Endothelial cell of umbilical vein (primary cell): ENCODE data around the gene ARHGAP42.
"Not testable (repeated sequence)": the region's sequence is repeated elsewhere in the genome, so short reads cannot be mapped to it uniquely, and the experiment has no call there.

Experiments used
- CTCF ChIP-seq, 2 donors: IDR thresholded peaks; 1 replicate in 1 of 2; 2 replicates in 1 of 2; pipeline ENCODE4 v1.5.1; 2011; ENCODE audit warnings: low read length in 2 of 2, mild to moderate bottlenecking in 2 of 2, moderate library complexity in 2 of 2, control low read depth in 1 of 2, inconsistent platforms in 1 of 2, low read depth in 1 of 2; ENCODE audit not compliant: insufficient read depth in 1 of 2; ENCODE audit errors: extremely low read depth in 1 of 2
- EZH2 ChIP-seq: IDR thresholded peaks from 2 replicates; pipeline ENCODE4 v1.6.1; 2012; ENCODE audit warnings: borderline replicate concordance, low read depth, mild to moderate bottlenecking, moderate library complexity, low read length, inconsistent platforms; ENCODE audit not compliant: severe bottlenecking
- MAX ChIP-seq: IDR thresholded peaks from 2 replicates; pipeline ENCODE4 v1.6.1; 2011; ENCODE audit not compliant: insufficient read depth, insufficient read length
- MYC ChIP-seq: IDR thresholded peaks from one replicate; pipeline ENCODE4 v1.6.1; 2011; ENCODE audit warnings: mild to moderate bottlenecking, low read depth, low read length
- POLR2A ChIP-seq: IDR thresholded peaks from 2 replicates; pipeline ENCODE4 v1.6.1; 2012; ENCODE audit warnings: low read depth, mild to moderate bottlenecking, control low read depth, low read length
- POLR2AphosphoS5 ChIP-seq: IDR thresholded peaks from 2 replicates; pipeline ENCODE4 v1.6.1; 2012; ENCODE audit warnings: low read depth, mild to moderate bottlenecking, control low read depth, low read length, moderate library complexity; ENCODE audit not compliant: insufficient read depth

- TF ChIP-seq POLR2A; CTCF (IDR thresholded peaks at IDR 0.05; ENCODE audit: extremely low read depth in 1 of 2, insufficient read depth in 1 of 2, low read depth in 1 of 2, low read length in 2 of 2); EZH2; MAX; POLR2AphosphoS5; MYC: not testable (repeated sequence)
Observed at GRCh38 chr11:100666816-100667215, 20.3 kb upstream of the ARHGAP42 start.
